Tibial nerve (tissue), 4 donors: ENCODE results near the gene CCNY.

ENCODE experiments used
- EP300 ChIP-seq, 2 donors: sonication (generic); formaldehyde crosslinking; IDR thresholded peaks; one replicate each; pipeline ENCODE4 v1.6.1; 2017; ENCODE audit warnings: antibody characterized with exemption in 2 of 2, mild to moderate bottlenecking in 1 of 2
- POLR2A ChIP-seq, 2 donors: fragments of 450-650 bp; IDR thresholded peaks; one replicate each; pipeline ENCODE4 v1.6.1; 2017; ENCODE audit warnings: antibody characterized with exemption in 2 of 2, mild to moderate bottlenecking in 2 of 2, moderate library complexity in 2 of 2
- TF ChIP-seq, protein P1 (sequence below), 5 experiments: fragments of 200-600 bp in 3 of 5; fragments of 450-650 bp in 2 of 5; sonication (generic) in 3 of 5; IDR thresholded peaks; one replicate each; pipeline ENCODE4 v1.5.1; 2016 to 2019; ENCODE audit warnings: antibody characterized with exemption in 5 of 5, mild to moderate bottlenecking in 3 of 5, moderate library complexity in 2 of 5

DNA sequence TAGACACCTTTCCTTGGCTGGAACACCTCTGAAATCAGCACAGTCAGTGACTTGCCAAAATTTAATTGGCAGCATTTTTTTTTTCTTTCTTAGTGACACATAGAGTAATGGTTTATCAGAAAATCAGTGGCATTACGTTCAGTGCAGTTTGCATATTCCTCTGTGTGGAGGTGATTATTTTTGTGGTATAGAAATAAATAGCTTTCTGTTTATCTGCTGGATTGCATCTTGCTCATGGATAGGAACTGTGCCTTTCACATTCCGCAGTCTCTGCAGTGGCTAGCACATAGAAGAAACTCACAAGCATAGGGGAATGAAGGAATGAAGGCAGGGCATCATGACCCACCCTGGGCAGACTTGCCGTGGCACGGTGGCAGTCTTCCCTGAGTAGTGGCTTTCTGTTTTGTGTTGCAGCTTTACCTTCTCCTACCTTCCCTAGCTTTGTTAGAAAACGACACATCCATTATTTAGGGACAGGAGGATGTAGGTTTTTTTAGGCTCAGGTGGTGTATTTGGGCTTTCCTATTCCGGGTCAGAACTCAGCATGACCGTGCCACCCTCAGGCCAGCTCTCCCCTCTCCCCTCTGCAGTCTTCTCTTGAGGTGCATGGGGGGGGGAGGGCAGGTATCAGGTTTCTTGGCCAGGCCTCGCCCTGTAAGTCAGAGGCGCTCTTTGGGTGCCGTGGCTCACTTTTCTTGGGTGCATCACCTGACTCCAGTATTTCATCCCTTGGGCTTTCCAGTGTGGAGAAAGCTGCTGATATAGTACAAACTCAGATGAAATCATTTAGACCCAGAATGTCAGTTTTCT, 156.3 kb downstream of the CCNY start:
- TF ChIP-seq POLR2A (IDR thresholded peaks at IDR 0.05) (no peak), EP300 (IDR thresholded peaks at IDR 0.05) (no peak)
- TF ChIP-seq, protein P1, sequence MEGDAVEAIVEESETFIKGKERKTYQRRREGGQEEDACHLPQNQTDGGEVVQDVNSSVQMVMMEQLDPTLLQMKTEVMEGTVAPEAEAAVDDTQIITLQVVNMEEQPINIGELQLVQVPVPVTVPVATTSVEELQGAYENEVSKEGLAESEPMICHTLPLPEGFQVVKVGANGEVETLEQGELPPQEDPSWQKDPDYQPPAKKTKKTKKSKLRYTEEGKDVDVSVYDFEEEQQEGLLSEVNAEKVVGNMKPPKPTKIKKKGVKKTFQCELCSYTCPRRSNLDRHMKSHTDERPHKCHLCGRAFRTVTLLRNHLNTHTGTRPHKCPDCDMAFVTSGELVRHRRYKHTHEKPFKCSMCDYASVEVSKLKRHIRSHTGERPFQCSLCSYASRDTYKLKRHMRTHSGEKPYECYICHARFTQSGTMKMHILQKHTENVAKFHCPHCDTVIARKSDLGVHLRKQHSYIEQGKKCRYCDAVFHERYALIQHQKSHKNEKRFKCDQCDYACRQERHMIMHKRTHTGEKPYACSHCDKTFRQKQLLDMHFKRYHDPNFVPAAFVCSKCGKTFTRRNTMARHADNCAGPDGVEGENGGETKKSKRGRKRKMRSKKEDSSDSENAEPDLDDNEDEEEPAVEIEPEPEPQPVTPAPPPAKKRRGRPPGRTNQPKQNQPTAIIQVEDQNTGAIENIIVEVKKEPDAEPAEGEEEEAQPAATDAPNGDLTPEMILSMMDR (IDR thresholded peaks at IDR 0.05), result no peak
